Glomerular visceral epithelial cell (primary cell): ENCODE data around the gene UNC13D.
"Not testable (repeated sequence)": the region's sequence is repeated elsewhere in the genome, so short reads cannot be mapped to it uniquely, and the experiment has no call there.

Experiments used
- DNase-seq: peaks from one replicate; pipeline ENCODE4 v3.0.0-alpha.2; 2016; ENCODE audit errors: extremely low spot score

Gene UNC13D

GRCh38 chr17:75799402-75799801 lies 44.8 kb downstream of the UNC13D start:
- no peak for DNase-seq

GRCh38 chr17:75795820-75796607 lies 48.2 kb downstream of the UNC13D start:
- DNase-seq, result no peak

DNA sequence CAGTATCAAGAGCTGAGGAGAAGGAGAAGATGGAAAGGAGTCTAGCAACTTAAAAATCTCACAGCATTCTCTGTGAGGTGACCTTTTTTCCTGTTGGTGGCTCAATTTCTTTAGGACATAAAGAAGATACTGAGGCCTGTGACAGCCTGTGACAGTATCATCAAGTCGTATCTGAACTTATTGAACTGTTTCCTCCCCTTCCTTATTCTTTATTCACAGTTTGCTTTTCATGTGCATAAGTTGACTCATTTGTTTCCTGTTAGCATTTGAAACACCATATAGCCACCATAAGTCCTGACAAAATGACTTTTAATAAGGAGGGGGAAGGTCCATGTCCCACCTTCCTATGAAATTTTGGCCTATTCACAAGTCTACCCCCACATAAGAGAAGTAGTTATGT lies 50.7 kb downstream of the UNC13D start:
- no peak for DNase-seq

- DNase-seq, result no peak
These were observed 53.0 kb downstream of the UNC13D start for GRCh38 chr17:75791254-75791653.

- peak; percentile 95 for DNase-seq
These were observed 59.0 kb downstream of the UNC13D start for GRCh38 chr17:75785016-75785890.

- DNase-seq, result peak; percentile 100
These were observed 59.7 kb downstream of the UNC13D start, which contains the start of gene UNK for GRCh38 chr17:75784473-75785015. Gene UNK, plus strand, starts transcription at chr17:75784806. Its CDS starts 75 bp downstream, at chr17:75784881.

- DNase-seq, result no peak
These were observed 60.3 kb downstream of the UNC13D start for GRCh38 chr17:75783803-75784472.

DNA sequence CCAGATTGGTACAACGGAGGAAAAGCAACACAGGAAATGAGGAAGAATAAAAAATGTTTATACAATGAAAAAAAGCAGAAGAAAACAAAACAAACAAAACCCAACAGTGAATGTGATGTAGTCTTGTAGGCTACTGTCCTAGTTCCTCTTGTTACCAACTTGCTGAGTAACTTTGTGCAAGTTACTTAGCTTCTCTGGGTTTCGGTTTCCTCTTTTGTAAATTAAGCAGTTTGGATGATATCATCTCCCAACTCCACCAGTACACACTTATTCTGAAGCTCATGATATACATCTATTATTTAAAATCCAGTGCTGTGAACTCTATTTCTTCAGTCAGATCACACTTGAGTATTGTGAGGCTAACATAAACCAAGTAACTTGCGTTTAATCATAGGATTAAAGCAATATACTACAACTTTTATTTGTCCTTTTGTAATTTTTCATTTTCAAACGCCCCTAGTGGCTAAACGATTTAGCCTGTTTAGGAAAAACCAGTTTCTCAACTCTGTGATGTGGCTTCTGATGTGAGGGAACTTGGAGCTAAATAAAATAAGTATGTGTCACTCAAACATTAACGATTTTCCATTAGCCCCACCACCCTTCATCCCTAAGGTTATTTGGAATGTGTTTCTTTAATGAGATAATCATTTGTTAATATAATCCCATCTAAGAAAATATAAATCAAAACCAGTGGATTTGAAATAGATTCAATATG lies 61.0 kb downstream of the UNC13D start:
- DNase-seq, result peak; percentile 44

- no peak for DNase-seq
These were observed 64.0 kb downstream of the UNC13D start for GRCh38 chr17:75779987-75780889.

- peak; percentile 100 for DNase-seq
These were observed 64.8 kb downstream of the UNC13D start for GRCh38 chr17:75779250-75779986.

- DNase-seq, result no peak
These were observed 65.3 kb downstream of the UNC13D start for GRCh38 chr17:75778861-75779249.

GRCh38 chr17:75778066-75778860 lies 65.9 kb downstream of the UNC13D start:
- not testable (repeated sequence) for DNase-seq

DNA sequence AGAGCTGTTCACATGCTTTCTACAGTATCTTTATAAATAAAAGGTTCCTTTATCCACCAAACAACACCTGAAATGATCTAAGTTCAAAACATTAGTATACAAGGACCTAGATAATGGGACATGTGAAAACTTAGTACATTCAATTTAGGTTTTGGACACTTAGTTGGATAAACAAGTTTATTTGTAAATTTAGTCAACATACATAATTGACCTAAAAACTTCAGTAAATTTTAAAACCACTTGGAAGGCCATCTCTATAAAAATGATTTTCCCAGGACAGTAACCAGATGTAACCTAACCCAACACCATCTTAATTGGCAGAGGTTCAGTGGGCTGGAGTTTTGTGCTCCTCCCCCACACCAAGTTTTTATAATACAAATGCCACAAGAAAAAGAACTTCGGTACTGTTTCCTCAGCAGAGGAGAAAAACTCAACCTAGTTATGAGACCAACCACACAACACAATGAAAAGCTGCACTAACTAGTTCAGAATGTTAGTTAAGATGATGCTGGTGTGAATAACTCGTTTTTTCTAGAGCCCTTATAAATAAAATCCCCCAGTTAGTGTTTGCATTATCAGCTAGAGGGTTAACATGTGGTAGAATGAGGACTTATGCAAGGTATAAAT lies 66.8 kb downstream of the UNC13D start:
- DNase-seq, result no peak
